ENCODE data around the gene LAMB3.

- TF ChIP-seq CTCF (tag by site-specific recombination; IDR thresholded peaks at IDR 0.05) = no peak
- TF ChIP-seq ZNF398 (tag by site-specific recombination; IDR thresholded peaks at IDR 0.05) = no peak; the same call in 1 of the 2 replicates
- TF ChIP-seq ZNF530 (tag by site-specific recombination; IDR thresholded peaks at IDR 0.05; ENCODE audit: low read depth) = no peak
- TF ChIP-seq ZNF121 (tag by site-specific recombination; IDR thresholded peaks at IDR 0.05) = no peak
Measured at GRCh38 chr1:209673631-209674417, 21.6 kb upstream of the LAMB3 start.

Data from HEK293 (cell line).